Calu3 (cell line): ENCODE measurements around the gene GRIA4. TPM values are rescaled to one million over a fixed set of nuclear protein-coding genes. Genes with fewer than 3 reads are reported as not detected.

Experiments used
- BruUV-seq: library from RNA; stranded (reverse); fragments of 400-500 nt; replicated peaks from 2 replicates; lab custom pipeline; 2021; lab: Mats Ljungman, UMichigan
- CTCF ChIA-PET: fragments of 300-600 bp; sonication (Branson Sonifier 250); formaldehyde crosslinking; loops from one replicate; lab custom pipeline; 2022; ENCODE audit warnings: antibody characterized with exemption; lab: Charles Lee
- DNase-seq: peaks from one replicate; pipeline ENCODE4 v3.0.0; 2022
- H3K27ac Mint-ChIP-seq: one replicate; pipeline ENCODE4 v1.8.0; 2022; ENCODE audit warnings: mixed read lengths; ENCODE audit not compliant: unreplicated experiment
- H3K27me3 Mint-ChIP-seq: one replicate; pipeline ENCODE4 v1.8.0; 2022; ENCODE audit warnings: mixed read lengths; ENCODE audit not compliant: unreplicated experiment
- H3K36me3 Mint-ChIP-seq: one replicate; pipeline ENCODE4 v1.8.0; 2022; ENCODE audit warnings: mild to moderate bottlenecking, moderate library complexity, mixed read lengths; ENCODE audit not compliant: insufficient read depth, unreplicated experiment
- H3K4me1 Mint-ChIP-seq: one replicate; pipeline ENCODE4 v1.8.0; 2022; ENCODE audit warnings: mild to moderate bottlenecking, low read depth, mixed read lengths; ENCODE audit not compliant: unreplicated experiment
- H3K4me3 Mint-ChIP-seq: one replicate; pipeline ENCODE4 v1.8.0; 2022; ENCODE audit warnings: mild to moderate bottlenecking, low read depth, moderate library complexity, mixed read lengths; ENCODE audit not compliant: unreplicated experiment
- H3K9me3 Mint-ChIP-seq: one replicate; pipeline ENCODE4 v1.8.0; 2022; ENCODE audit warnings: low read depth, mixed read lengths; ENCODE audit not compliant: unreplicated experiment
- CTCF ChIP-seq: fragments of 200-600 bp; IDR thresholded peaks from one replicate; pipeline ENCODE4 v1.8.0; 2022; ENCODE audit warnings: antibody characterized with exemption; ENCODE audit not compliant: unreplicated experiment
- intact Hi-C: fragments of 100-400 bp; cut with micrococcal nuclease; formaldehyde crosslinking; loops from one replicate; pipeline ENCODE4 v1.10.0; 2022; ENCODE audit not compliant: unreplicated experiment
- total RNA-seq: library from RNA; stranded (reverse); gene quantifications from 2 replicates; pipeline ENCODE4 v1.2.3, GENCODE V29; 2022

The GRIA4 gene
- total RNA-seq, 1 experiment from 2014 or later, result not detected

GRCh38 chr11:105891685-105892084 lies 281.8 kb downstream of the GRIA4 start:
- H3K27ac Mint-ChIP-seq, result no peak overlapping the region
- no peaks in the 10 kb centered on the region for H3K4me1 Mint-ChIP-seq
- TF ChIP-seq CTCF, result no peak
- DNase-seq, result no peak
- CTCF ChIA-PET, result no interaction called here
- no peak overlapping the region for H3K4me3 Mint-ChIP-seq
- intact Hi-C loops, result no loop called here
- no peaks in the 10 kb centered on the region for H3K27me3 Mint-ChIP-seq
- H3K9me3 Mint-ChIP-seq, result no peaks in the 10 kb centered on the region
- no peaks in the 10 kb centered on the region for H3K36me3 Mint-ChIP-seq
- BruUV-seq, result no TSS peak

- no peak overlapping the region for H3K4me3 Mint-ChIP-seq
- intact Hi-C loops, result no loop called here
- no peak for TF ChIP-seq CTCF
- H3K27me3 Mint-ChIP-seq, result no peaks in the 10 kb centered on the region
- no peaks in the 10 kb centered on the region for H3K4me1 Mint-ChIP-seq
- BruUV-seq, result no TSS peak
- CTCF ChIA-PET, result no interaction called here
- no peaks in the 10 kb centered on the region for H3K36me3 Mint-ChIP-seq
- H3K27ac Mint-ChIP-seq, result no peak overlapping the region
- DNase-seq, result no peak
- peaks cover 2% of the 10 kb centered on the region for H3K9me3 Mint-ChIP-seq
These were observed 287.3 kb downstream of the GRIA4 start for GRCh38 chr11:105897161-105897560.

GRCh38 chr11:105899772-105900171 lies 289.9 kb downstream of the GRIA4 start:
- Mint-ChIP-seq H3K27me3 (no peaks in the 10 kb centered on the region), H3K4me1 (no peaks in the 10 kb centered on the region), H3K9me3 (peaks cover 2% of the 10 kb centered on the region), H3K4me3 (no peak overlapping the region), H3K27ac (no peak overlapping the region), H3K36me3 (no peaks in the 10 kb centered on the region)
- intact Hi-C loops, result no loop called here
- no peak for DNase-seq
- CTCF ChIA-PET, result no interaction called here
- TF ChIP-seq CTCF, result no peak
- no TSS peak for BruUV-seq

- CTCF ChIA-PET, result no interaction called here
- H3K27me3 Mint-ChIP-seq, result no peaks in the 10 kb centered on the region
- TF ChIP-seq CTCF, result no peak
- no peak overlapping the region for H3K4me3 Mint-ChIP-seq
- no TSS peak for BruUV-seq
- peaks cover 2% of the 10 kb centered on the region for H3K9me3 Mint-ChIP-seq
- no peak for DNase-seq
- H3K4me1 Mint-ChIP-seq, result no peaks in the 10 kb centered on the region
- H3K36me3 Mint-ChIP-seq, result no peaks in the 10 kb centered on the region
- no peak overlapping the region for H3K27ac Mint-ChIP-seq
- intact Hi-C loops, result no loop called here
These were observed 290.7 kb downstream of the GRIA4 start for GRCh38 chr11:105900515-105901035.
